ENCODE data around the gene SMYD3.

- TF ChIP-seq CTCF (IDR thresholded peaks at IDR 0.05) (no peak), POLR2A (IDR thresholded peaks at IDR 0.05) (no peak), POLR2AphosphoS5 (IDR thresholded peaks at IDR 0.05) (no peak)
Measured at GRCh38 chr1:246383791-246384190, 123.3 kb downstream of the SMYD3 start.
